Measurements from ENCODE around the gene CACNA2D3.

GRCh38 chr3:54719914-54720313 is 597.6 kb downstream of the CACNA2D3 start:
- TF ChIP-seq GATA2 (IDR thresholded peaks at IDR 0.05; ENCODE audit: low read depth, low read length) (no peak), GATA3 (IDR thresholded peaks at IDR 0.05; ENCODE audit: low read depth, low read length) (no peak)
